ENCODE results near the gene SLC8A1.

The SLC8A1 gene

GRCh38 chr2:40480073-40480472 is 28.2 kb upstream of the SLC8A1 start:
- no peaks in the 10 kb centered on the region for H3K36me3 ChIP-seq (ENCODE audit: control insufficient read depth, insufficient read depth, low read length)
- H3K9me3 ChIP-seq (ENCODE audit: control insufficient read depth, insufficient read depth, low read length), result no peaks in the 10 kb centered on the region
- H3K27me3 ChIP-seq (ENCODE audit: control insufficient read depth, insufficient read depth, low read length), result no peaks in the 10 kb centered on the region
- no peak overlapping the region for H3K4me3 ChIP-seq (ENCODE audit: low read depth, low read length)
- H3K4me1 ChIP-seq (ENCODE audit: control insufficient read depth, insufficient read depth, low read length), result no peaks in the 10 kb centered on the region
- H3K9ac ChIP-seq (ENCODE audit: low read depth, low read length), result no peak overlapping the region

GRCh38 chr2:40477361-40477760 is 25.5 kb upstream of the SLC8A1 start:
- Histone ChIP-seq H3K4me1 (ENCODE audit: control insufficient read depth, insufficient read depth, low read length) (no peaks in the 10 kb centered on the region), H3K36me3 (ENCODE audit: control insufficient read depth, insufficient read depth, low read length) (no peaks in the 10 kb centered on the region), H3K27me3 (ENCODE audit: control insufficient read depth, insufficient read depth, low read length) (no peaks in the 10 kb centered on the region), H3K4me3 (ENCODE audit: low read depth, low read length) (no peak overlapping the region), H3K9me3 (ENCODE audit: control insufficient read depth, insufficient read depth, low read length) (no peaks in the 10 kb centered on the region), H3K9ac (ENCODE audit: low read depth, low read length) (no peak overlapping the region)

- Histone ChIP-seq H3K36me3 (ENCODE audit: control insufficient read depth, insufficient read depth, low read length) (no peaks in the 10 kb centered on the region), H3K27me3 (ENCODE audit: control insufficient read depth, insufficient read depth, low read length) (no peaks in the 10 kb centered on the region), H3K4me3 (ENCODE audit: low read depth, low read length) (no peak overlapping the region), H3K9ac (ENCODE audit: low read depth, low read length) (no peak overlapping the region), H3K4me1 (ENCODE audit: control insufficient read depth, insufficient read depth, low read length) (no peaks in the 10 kb centered on the region), H3K9me3 (ENCODE audit: control insufficient read depth, insufficient read depth, low read length) (no peaks in the 10 kb centered on the region)
Observed at GRCh38 chr2:40476436-40476835, 24.5 kb upstream of the SLC8A1 start.

- no peaks in the 10 kb centered on the region for H3K4me1 ChIP-seq (ENCODE audit: control insufficient read depth, insufficient read depth, low read length)
- H3K36me3 ChIP-seq (ENCODE audit: control insufficient read depth, insufficient read depth, low read length), result no peaks in the 10 kb centered on the region
- H3K27me3 ChIP-seq (ENCODE audit: control insufficient read depth, insufficient read depth, low read length), result no peaks in the 10 kb centered on the region
- no peak overlapping the region for H3K9ac ChIP-seq (ENCODE audit: low read depth, low read length)
- H3K9me3 ChIP-seq (ENCODE audit: control insufficient read depth, insufficient read depth, low read length), result no peaks in the 10 kb centered on the region
- no peak overlapping the region for H3K4me3 ChIP-seq (ENCODE audit: low read depth, low read length)
Observed at GRCh38 chr2:40474306-40474705, 22.4 kb upstream of the SLC8A1 start.

GRCh38 chr2:40471866-40472265 is 20.0 kb upstream of the SLC8A1 start:
- no peaks in the 10 kb centered on the region for H3K9me3 ChIP-seq (ENCODE audit: control insufficient read depth, insufficient read depth, low read length)
- no peak overlapping the region for H3K4me3 ChIP-seq (ENCODE audit: low read depth, low read length)
- H3K36me3 ChIP-seq (ENCODE audit: control insufficient read depth, insufficient read depth, low read length), result no peaks in the 10 kb centered on the region
- no peaks in the 10 kb centered on the region for H3K4me1 ChIP-seq (ENCODE audit: control insufficient read depth, insufficient read depth, low read length)
- H3K9ac ChIP-seq (ENCODE audit: low read depth, low read length), result no peak overlapping the region
- no peaks in the 10 kb centered on the region for H3K27me3 ChIP-seq (ENCODE audit: control insufficient read depth, insufficient read depth, low read length)

- Histone ChIP-seq H3K4me3 (ENCODE audit: low read depth, low read length) (no peak overlapping the region), H3K27me3 (ENCODE audit: control insufficient read depth, insufficient read depth, low read length) (no peaks in the 10 kb centered on the region), H3K9me3 (ENCODE audit: control insufficient read depth, insufficient read depth, low read length) (no peaks in the 10 kb centered on the region), H3K36me3 (ENCODE audit: control insufficient read depth, insufficient read depth, low read length) (no peaks in the 10 kb centered on the region), H3K9ac (ENCODE audit: low read depth, low read length) (no peak overlapping the region), H3K4me1 (ENCODE audit: control insufficient read depth, insufficient read depth, low read length) (no peaks in the 10 kb centered on the region)
Observed at GRCh38 chr2:40470822-40471813, 19.2 kb upstream of the SLC8A1 start.

GRCh38 chr2:40466935-40467572 is 15.2 kb upstream of the SLC8A1 start:
- no peaks in the 10 kb centered on the region for H3K9me3 ChIP-seq (ENCODE audit: control insufficient read depth, insufficient read depth, low read length)
- H3K4me1 ChIP-seq (ENCODE audit: control insufficient read depth, insufficient read depth, low read length), result no peaks in the 10 kb centered on the region
- no peaks in the 10 kb centered on the region for H3K27me3 ChIP-seq (ENCODE audit: control insufficient read depth, insufficient read depth, low read length)
- no peak overlapping the region for H3K9ac ChIP-seq (ENCODE audit: low read depth, low read length)
- H3K4me3 ChIP-seq (ENCODE audit: low read depth, low read length), result no peak overlapping the region
- H3K36me3 ChIP-seq (ENCODE audit: control insufficient read depth, insufficient read depth, low read length), result no peaks in the 10 kb centered on the region

GRCh38 chr2:40466332-40466906 is 14.5 kb upstream of the SLC8A1 start:
- no peaks in the 10 kb centered on the region for H3K36me3 ChIP-seq (ENCODE audit: control insufficient read depth, insufficient read depth, low read length)
- H3K4me1 ChIP-seq (ENCODE audit: control insufficient read depth, insufficient read depth, low read length), result no peaks in the 10 kb centered on the region
- H3K9me3 ChIP-seq (ENCODE audit: control insufficient read depth, insufficient read depth, low read length), result no peaks in the 10 kb centered on the region
- H3K27me3 ChIP-seq (ENCODE audit: control insufficient read depth, insufficient read depth, low read length), result no peaks in the 10 kb centered on the region
- H3K9ac ChIP-seq (ENCODE audit: low read depth, low read length), result no peak overlapping the region
- H3K4me3 ChIP-seq (ENCODE audit: low read depth, low read length), result no peak overlapping the region

- Histone ChIP-seq H3K4me3 (ENCODE audit: low read depth, low read length) (no peak overlapping the region), H3K4me1 (ENCODE audit: control insufficient read depth, insufficient read depth, low read length) (no peaks in the 10 kb centered on the region), H3K36me3 (ENCODE audit: control insufficient read depth, insufficient read depth, low read length) (no peaks in the 10 kb centered on the region), H3K27me3 (ENCODE audit: control insufficient read depth, insufficient read depth, low read length) (no peaks in the 10 kb centered on the region), H3K9ac (ENCODE audit: low read depth, low read length) (no peak overlapping the region), H3K9me3 (ENCODE audit: control insufficient read depth, insufficient read depth, low read length) (no peaks in the 10 kb centered on the region)
Observed at GRCh38 chr2:40463112-40463511, 11.2 kb upstream of the SLC8A1 start.

GRCh38 chr2:40458271-40458794 is 6.4 kb upstream of the SLC8A1 start:
- no peak overlapping the region for H3K9ac ChIP-seq (ENCODE audit: low read depth, low read length)
- peaks cover 7% of the 10 kb centered on the region for H3K27me3 ChIP-seq (ENCODE audit: control insufficient read depth, insufficient read depth, low read length)
- no peaks in the 10 kb centered on the region for H3K9me3 ChIP-seq (ENCODE audit: control insufficient read depth, insufficient read depth, low read length)
- peaks cover 3% of the 10 kb centered on the region for H3K4me1 ChIP-seq (ENCODE audit: control insufficient read depth, insufficient read depth, low read length)
- H3K4me3 ChIP-seq (ENCODE audit: low read depth, low read length), result no peak overlapping the region
- H3K36me3 ChIP-seq (ENCODE audit: control insufficient read depth, insufficient read depth, low read length), result no peaks in the 10 kb centered on the region

GRCh38 chr2:40457837-40458236 is 5.9 kb upstream of the SLC8A1 start:
- Histone ChIP-seq H3K36me3 (ENCODE audit: control insufficient read depth, insufficient read depth, low read length) (no peaks in the 10 kb centered on the region), H3K27me3 (ENCODE audit: control insufficient read depth, insufficient read depth, low read length) (peaks cover 12% of the 10 kb centered on the region), H3K4me3 (ENCODE audit: low read depth, low read length) (no peak overlapping the region), H3K9ac (ENCODE audit: low read depth, low read length) (no peak overlapping the region), H3K9me3 (ENCODE audit: control insufficient read depth, insufficient read depth, low read length) (no peaks in the 10 kb centered on the region), H3K4me1 (ENCODE audit: control insufficient read depth, insufficient read depth, low read length) (peaks cover 5% of the 10 kb centered on the region)
